PC-3 (cell line): Measurements from ENCODE around the gene SLC35F3.

Experiments used
- CTCF ChIP-seq: fragments of 300-600 bp; sonication (generic); conservative IDR thresholded peaks from 2 replicates; pipeline ENCODE4 v1.5.1; 2017; ENCODE audit warnings: antibody characterized with exemption, low read depth, mild to moderate bottlenecking, low read length
- EZH2 ChIP-seq: fragments of 300-600 bp; sonication (generic); IDR thresholded peaks from one replicate; pipeline ENCODE4 v1.6.1; 2017; ENCODE audit warnings: antibody characterized with exemption, mild to moderate bottlenecking, low read length; ENCODE audit not compliant: unreplicated experiment

GRCh38 chr1:234150892-234151291 is 246.4 kb downstream of the SLC35F3 start:
- no peak for TF ChIP-seq EZH2
- TF ChIP-seq CTCF: no peak
